GM10248 (cell line): Measurements from ENCODE around the gene TOX4.
A peak's percentile ranks its signal among the peaks of the same experiment; 100 is the strongest.
"Not testable (repeated sequence)": the region's sequence is repeated elsewhere in the genome, so short reads cannot be mapped to it uniquely, and the experiment has no call there.

ENCODE experiments used
- CTCF ChIA-PET: fragments of 300-600 bp; sonication (Branson Sonifier 250); formaldehyde crosslinking; extraction: SDS; loops from one replicate; lab custom pipeline; 2021; ENCODE audit warnings: antibody characterized with exemption; lab: Yijun Ruan, JAX
- POLR2A ChIA-PET: fragments of 350-650 bp; sonication (Branson Sonifier 250); formaldehyde crosslinking; extraction: SDS; loops from one replicate; lab custom pipeline; 2020; ENCODE audit warnings: antibody characterized with exemption; lab: Yijun Ruan, JAX
- DNase-seq: peaks from one replicate; pipeline ENCODE4 v3.0.0; 2012; ENCODE audit errors: extremely low spot score
- TF ChIP-seq, protein P1 (sequence below): IDR thresholded peaks from 2 replicates; pipeline ENCODE4 v1.5.1; 2012; ENCODE audit warnings: mild to moderate bottlenecking, low read depth; ENCODE audit errors: extremely low read depth, missing control alignments, control extremely low read depth

The TOX4 gene

GRCh38 chr14:21440859-21441258 lies 36.1 kb upstream of the TOX4 start:
- ChIA-PET POLR2A (no interaction called here), CTCF (interaction anchor here (1.0 to 1.5 kb wide), 2 partner anchors 15 to 16 kb away, joined by 4 read pairs; partner anchors contain the start of gene CHD8)
- TF ChIP-seq, protein P1, sequence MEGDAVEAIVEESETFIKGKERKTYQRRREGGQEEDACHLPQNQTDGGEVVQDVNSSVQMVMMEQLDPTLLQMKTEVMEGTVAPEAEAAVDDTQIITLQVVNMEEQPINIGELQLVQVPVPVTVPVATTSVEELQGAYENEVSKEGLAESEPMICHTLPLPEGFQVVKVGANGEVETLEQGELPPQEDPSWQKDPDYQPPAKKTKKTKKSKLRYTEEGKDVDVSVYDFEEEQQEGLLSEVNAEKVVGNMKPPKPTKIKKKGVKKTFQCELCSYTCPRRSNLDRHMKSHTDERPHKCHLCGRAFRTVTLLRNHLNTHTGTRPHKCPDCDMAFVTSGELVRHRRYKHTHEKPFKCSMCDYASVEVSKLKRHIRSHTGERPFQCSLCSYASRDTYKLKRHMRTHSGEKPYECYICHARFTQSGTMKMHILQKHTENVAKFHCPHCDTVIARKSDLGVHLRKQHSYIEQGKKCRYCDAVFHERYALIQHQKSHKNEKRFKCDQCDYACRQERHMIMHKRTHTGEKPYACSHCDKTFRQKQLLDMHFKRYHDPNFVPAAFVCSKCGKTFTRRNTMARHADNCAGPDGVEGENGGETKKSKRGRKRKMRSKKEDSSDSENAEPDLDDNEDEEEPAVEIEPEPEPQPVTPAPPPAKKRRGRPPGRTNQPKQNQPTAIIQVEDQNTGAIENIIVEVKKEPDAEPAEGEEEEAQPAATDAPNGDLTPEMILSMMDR = no peak
- DNase-seq = no peak

GRCh38 chr14:21442657-21443056 lies 34.3 kb upstream of the TOX4 start:
- CTCF ChIA-PET = interaction anchor here (2.6 to 4.9 kb wide), 2 partner anchors 14 to 34 kb away, joined by 11 to 33 read pairs; partner anchors contain the start of genes CHD8, RAB2B and TOX4
- DNase-seq, POLR2A ChIA-PET: not testable (repeated sequence)

GRCh38 chr14:21449899-21450216 lies 27.1 kb upstream of the TOX4 start:
- TF ChIP-seq, protein P1 = no peak
- POLR2A ChIA-PET = interaction anchor here (0.6 to 2.1 kb wide), 2 partner anchors 13 to 16 kb away, joined by 9 to 11 read pairs; no protein-coding TSS in a partner anchor
- DNase-seq = no peak
- CTCF ChIA-PET = interaction anchor here (0.9 to 5.1 kb wide), 3 partner anchors 12 to 61 kb away, joined by 3 to 22 read pairs (median 3); partner anchors contain the start of gene METTL3

DNA sequence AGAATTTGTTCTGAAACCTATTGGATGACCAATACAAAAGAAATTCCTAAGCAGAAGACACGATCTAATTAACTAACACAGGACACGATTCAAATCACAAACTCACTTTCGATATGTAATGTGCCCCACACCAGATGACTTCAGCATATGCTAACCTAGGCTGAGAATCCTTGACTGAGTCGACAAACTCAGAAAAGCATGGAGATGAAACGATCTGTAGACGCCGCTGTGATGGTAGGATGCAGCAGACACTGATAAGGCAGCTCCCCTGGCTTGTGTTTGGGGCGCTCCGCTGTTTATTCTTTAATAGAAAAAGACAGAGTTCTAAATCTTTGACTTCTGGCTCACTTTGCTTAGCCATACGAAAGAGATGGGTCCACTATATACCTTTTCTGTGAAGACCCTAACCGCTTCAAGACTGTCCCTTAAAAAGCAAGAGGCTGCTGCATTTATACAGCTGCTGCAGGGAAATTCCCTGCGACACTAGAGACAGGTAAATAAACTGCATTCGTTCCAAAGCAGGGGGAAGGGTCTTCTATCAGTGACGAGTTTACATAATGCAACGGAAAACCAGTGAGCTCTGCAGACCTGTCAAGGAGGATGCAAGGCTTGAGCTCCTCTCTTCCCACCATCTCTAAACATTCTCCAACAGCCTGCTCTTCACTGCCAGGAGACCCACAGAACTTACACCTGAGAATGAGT lies 22.0 kb upstream of the TOX4 start:
- TF ChIP-seq, protein P1 = no peak
- no peak for DNase-seq
- CTCF ChIA-PET = interaction anchor here (0.9 to 3.7 kb wide), 10 partner anchors 10 to 240 kb away, joined by 3 to 40 read pairs (median 4); no protein-coding TSS in a partner anchor
- POLR2A ChIA-PET = interaction anchor here (1.1 to 1.8 kb wide), 2 partner anchors 9 to 18 kb away, joined by 6 to 22 read pairs; no protein-coding TSS in a partner anchor

GRCh38 chr14:21455592-21455911 lies 21.4 kb upstream of the TOX4 start:
- POLR2A ChIA-PET = interaction anchor here (0.8 to 1.8 kb wide), 5 partner anchors 9 to 56 kb away, joined by 3 to 22 read pairs (median 3); partner anchors contain the start of gene METTL3
- CTCF ChIA-PET = interaction anchor here (0.7 to 3.7 kb wide), 21 partner anchors 10 to 241 kb away, joined by 3 to 40 read pairs (median 4); partner anchors contain the start of genes METTL3, RAB2B and TOX4
- TF ChIP-seq, protein P1 = no peak
- DNase-seq = no peak

DNA sequence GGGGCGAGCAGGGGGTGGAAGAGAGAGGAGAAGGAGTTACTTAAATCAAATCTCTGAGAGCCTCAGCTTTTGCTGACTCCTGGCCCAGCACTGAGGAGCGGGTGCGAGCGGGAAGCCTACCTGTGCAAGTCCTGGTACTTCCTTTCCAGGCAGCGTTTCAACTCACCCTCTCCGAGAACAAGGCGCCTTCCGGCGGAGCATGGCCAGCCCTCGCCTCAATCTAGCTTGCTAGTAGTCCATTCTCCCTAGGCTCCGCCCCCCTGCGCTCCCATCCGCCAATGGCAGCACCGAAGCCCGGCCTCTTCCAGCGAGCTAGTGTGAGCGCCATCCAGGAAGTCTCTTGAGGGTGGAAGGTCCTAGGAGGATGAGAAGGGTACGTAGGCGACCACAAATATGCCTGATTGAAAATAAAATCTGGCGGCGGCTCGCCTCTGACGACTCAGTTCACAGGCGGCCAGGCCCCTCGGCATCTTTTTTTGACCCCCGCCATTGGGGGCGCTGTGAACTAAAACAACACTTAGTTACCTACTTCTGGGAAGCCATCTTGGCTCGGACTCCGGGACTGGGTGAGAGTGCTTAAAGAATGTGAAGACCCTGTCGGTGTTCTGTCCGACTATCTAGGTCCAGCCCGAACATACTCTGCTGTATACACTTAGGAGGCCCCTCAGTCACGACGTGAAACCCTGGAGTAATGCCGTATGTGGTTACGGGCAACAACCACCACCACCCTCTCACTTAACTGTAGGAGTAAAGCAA lies 20.9 kb upstream of the TOX4 start, which contains the start of gene CHD8:
TSS of gene CHD8 (minus strand) at position 212 of the 756 bp plus-strand sequence. CDS start 24,480 bp downstream, outside the sequence.
- CTCF ChIA-PET = interaction anchor here (0.7 to 3.7 kb wide), 23 partner anchors 10 to 241 kb away, joined by 3 to 40 read pairs (median 4); partner anchors contain the start of genes METTL3, RAB2B and TOX4
- DNase-seq = peak; percentile 98
- TF ChIP-seq, protein P1 = peak; percentile 73
- POLR2A ChIA-PET = interaction anchor here (0.6 to 1.8 kb wide), 6 partner anchors 11 to 149 kb away, joined by 3 to 22 read pairs (median 3); partner anchors contain the start of gene METTL3
